ENCODE measurements around the gene NUTM2F.
"Not testable (repeated sequence)": the region's sequence is repeated elsewhere in the genome, so short reads cannot be mapped to it uniquely, and the experiment has no call there.

NUTM2F gene, protein sequence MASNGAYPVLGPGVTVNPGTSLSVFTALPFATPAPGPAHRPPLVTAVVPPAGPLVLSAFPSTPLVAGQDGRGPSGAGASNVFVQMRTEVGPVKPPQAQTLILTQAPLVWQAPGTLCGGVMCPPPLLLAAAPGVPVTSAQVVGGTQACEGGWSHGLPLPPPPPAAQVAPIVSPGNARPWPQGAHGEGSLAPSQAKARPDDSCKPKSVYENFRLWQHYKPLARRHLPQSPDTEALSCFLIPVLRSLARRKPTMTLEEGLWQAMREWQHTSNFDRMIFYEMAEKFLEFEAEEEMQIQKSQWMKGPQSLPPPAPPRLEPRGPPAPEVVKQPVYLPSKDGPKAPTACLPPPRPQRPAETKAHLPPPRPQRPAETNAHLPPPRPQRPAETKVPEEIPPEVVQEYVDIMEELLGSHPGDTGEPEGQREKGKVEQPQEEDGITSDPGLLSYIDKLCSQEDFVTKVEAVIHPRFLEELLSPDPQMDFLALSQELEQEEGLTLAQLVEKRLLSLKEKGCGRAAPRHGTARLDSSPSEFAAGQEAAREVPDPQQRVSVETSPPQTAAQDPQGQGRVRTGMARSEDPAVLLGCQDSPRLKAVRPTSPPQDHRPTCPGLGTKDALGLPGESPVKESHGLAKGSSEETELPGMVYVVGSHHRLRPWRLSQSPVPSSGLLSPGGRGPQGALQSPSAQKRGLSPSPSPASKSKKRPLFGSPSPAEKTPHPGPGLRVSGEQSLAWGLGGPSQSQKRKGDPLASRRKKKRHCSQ

DNA sequence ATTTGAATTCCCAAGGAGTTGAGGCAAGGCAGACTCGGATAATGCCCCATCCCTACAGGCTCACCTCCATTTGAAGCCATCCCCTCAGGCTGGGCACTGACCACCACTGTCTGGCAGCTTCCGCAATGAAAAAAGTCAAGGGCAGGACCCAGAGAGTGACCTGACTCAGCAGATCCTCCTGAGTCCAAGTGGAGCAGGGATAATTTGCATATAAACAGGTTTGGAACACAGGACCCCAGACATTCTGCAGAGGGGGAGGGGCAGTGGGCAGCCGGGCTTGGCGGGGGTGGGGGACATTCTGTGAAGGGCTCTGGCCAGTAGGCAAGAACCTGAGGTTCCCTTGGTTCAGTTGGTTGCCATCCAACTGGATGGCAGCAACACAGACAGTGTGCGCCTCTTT is at the start of gene NUTM2F:
NUTM2F (minus strand) TSS at position 101 of the 400 bp plus-strand sequence; CDS start at position 80, 21 bp downstream.
- not testable (repeated sequence) for DNase-seq

DNA sequence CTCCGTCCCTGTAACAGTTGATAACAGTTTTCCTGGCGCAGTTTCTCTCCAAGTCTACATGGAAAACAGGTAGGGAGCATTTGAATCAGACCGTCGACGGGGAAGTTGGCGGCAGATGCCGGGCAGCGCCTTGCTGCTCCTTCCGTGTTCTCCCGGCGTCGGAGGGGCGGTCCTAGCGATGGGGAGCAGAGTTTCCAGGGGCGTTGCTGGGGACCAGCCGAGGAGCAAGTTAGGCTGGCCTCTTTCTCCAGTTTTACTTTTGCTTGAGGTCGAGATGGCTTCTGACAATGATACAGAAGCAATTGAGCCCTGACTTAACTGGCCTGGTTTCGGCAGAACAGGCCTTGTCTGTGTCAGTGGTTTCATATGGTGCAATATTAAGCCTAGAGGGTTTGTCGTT is 46.8 kb upstream of the NUTM2F start:
- peak; percentile 18 for DNase-seq

DNA sequence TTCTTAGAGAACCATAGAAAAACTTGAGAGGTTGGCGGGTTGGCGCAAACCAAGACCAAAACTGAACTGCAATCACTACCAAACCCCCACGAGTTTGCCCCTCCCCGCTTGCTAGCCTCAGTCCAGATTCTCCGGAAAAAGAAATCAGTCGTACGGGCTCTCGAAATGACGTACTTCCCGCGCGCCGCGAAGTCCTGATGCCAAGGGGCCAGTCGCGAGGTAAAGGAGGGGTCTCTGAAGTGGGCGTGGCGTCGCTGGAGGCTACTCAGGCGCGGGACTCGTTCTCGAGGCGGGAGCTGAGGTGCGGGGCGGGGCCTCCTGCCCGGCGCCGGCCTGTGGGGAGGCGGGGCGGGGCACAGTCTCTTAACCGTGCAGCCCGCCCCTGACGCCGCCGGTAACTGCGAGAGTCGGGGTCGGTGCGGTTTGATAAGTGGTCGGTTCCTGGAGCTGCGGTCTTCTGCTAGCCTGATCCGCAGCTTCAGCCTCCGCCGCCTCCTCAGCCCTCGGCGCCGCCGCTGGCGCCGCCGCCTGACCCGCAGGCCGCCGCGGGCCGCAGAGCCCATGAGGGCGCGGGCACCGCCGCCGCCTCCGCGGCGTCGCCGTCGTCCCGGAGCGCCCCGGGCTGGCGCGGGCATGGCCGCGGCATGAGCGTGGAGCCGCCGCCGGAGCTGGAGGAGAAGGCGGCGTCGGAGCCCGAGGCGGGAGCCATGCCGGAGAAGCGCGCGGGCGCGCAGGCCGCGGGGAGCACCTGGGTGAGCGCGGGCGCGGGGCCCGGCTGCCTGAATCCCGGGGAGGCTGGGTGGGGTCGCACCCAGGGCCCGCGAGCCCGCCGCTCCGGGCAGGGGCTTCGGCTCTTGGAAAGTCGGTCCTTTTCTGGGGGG is 46.0 kb upstream of the NUTM2F start:
- DNase-seq = peak; percentile 95

DNA sequence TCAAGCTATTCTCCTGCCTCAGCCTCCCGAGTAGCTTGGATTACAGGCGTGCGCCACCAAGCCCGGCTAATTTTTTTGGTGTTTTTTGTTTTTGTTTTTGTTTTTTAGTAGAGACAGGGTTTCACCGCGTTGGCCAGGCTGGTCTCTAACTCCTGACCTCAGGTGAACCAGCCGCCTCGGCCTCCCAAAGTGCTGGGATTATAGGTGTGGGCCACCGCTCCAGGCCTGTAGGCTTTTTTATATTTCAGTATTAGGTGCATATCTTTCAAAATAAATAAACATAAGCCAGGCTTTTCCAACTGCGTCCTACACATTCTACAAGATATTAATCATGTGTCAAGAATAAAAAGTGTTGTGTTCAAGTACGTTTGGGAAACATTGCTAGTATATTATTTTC is 45.3 kb upstream of the NUTM2F start:
- not testable (repeated sequence) for DNase-seq

DNA sequence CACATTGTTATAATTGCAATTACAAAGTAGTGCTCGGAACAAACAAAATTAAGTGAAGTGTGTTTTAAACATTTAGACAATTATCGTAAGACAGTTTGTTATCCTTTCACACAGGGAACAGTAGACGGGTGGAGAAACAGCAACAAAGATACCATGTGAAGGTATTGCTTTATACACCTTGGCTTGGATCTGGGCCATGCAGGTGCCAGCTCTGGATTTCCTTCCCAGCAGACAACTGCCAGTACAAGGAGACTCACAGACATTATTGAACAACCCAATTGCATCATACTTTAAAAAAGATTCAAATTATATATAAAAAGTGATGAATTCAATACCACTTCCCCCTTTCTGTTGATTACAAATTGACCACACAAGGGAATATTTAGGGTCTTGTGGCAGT is 41.8 kb upstream of the NUTM2F start:
- not testable (repeated sequence) for DNase-seq

DNA sequence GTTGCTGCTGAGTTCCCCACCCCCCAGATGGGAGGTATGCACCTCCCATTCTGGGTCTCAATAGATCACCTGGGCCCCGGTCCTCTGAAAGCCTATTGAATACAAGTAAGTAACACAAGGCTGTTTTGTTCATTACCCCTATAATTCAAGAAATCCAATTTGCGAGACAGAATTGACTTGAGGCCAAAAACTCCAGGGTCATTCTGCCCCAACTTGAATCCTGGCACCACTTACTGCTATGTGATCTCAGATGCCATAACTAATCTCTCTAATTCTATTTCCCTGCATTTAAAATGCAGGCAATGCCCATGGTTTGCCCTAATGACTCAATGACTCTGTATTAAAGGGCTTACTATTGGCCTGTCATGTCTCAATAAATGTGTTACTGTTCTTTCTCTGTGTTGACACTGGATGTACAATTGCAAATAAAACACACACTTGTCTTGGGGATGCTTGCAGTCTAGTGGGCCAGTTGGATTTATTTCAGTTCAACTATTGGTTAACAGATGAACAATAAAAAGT is 35.7 kb upstream of the NUTM2F start:
- DNase-seq = not testable (repeated sequence)

DNA sequence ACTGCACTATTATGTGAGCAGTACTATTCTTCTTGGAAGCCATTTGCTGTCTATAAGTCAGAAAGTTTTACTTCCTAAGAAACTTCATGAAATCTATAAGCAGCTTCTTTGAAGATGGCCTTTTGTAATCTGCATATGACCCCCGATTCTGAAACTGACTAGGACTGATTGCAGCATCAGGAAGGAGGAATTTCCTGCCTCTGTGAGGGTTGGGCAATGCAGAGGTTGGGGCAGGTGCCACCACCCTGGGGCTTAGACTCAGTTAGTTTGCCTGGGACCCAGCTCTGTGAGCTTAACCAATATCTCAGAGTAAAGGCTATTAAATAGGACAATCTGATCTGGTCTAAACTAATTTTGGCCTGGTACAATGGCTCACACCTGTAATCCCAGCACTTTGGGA is 28.7 kb upstream of the NUTM2F start:
- not testable (repeated sequence) for DNase-seq

DNA sequence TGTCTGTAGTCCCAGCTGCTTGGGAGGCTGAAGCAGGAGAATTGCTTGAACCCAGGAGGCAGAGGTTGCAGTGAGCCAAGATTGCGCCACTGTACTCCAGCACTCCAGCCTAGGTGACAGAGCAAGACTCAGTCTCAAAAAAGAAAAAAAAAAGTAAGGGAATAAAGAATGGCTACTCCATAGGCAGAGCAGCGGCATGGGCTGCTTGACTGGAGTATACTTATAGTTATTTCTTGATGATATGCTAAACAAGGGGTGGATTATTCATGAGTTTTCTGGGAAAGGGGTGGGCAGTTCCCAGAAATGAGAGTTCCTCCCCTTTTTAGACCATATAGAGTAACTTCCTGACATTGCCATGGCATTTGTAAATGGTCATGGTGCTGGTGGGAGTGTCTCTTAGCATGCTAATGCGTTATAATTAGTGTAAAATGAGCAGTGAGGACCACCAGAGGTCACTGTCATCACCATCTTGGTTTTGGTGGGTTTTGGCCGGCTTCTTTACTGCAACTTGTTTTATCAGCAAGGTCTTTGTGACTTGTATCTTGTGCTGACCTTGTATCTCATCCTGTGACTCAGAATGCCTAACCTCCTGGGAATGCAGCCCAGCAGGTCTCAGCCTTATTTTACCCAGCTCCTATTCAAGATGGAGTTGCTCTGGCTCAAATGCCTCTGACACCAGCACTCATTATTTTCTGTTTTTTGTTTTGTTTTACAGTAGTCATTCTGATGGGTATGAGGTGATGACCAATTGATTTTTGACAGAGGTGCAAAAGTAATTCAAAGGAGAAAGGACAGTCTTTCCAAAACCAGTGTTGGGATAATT is 23.7 kb upstream of the NUTM2F start:
- not testable (repeated sequence) for DNase-seq

DNA sequence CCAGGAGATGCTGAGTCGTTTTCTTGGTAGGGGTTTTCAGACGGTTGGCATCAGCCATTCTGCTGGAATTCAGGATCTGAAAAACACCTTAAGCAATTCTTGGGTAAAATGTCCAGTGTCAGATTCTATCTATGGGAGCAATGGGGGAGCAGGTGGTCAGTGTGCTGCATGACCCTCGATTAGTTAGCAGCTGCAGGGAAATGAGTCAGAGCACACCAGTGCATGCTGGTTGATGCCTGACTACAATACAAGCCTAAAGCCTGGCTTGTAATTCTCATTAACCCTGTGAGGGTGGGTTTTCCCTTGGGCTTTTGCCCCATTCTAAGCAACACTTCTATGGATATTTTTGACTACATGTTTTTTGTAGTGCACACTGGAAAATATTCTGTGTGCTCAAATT is 20.3 kb upstream of the NUTM2F start:
- not testable (repeated sequence) for DNase-seq

DNA sequence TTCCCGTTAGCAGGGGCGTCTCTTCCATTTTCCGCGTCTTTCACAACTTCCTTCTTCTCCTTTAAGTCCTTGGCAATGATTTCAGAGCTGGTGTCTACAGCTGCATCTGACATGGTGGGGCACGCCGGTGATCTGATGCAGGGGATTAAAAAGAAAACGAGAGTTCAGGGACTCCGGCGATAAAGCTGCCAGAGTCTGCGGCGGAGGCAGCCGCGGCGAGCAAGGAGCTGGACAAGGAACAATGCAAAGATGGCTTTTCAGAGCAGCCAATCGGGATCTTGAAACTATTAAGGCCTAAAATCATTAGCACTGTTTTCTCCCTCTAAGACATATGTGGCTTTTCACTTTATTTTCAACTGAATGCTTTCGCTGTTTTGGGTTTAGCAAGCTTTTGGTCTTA is 19.0 kb upstream of the NUTM2F start:
- DNase-seq = not testable (repeated sequence)

DNA sequence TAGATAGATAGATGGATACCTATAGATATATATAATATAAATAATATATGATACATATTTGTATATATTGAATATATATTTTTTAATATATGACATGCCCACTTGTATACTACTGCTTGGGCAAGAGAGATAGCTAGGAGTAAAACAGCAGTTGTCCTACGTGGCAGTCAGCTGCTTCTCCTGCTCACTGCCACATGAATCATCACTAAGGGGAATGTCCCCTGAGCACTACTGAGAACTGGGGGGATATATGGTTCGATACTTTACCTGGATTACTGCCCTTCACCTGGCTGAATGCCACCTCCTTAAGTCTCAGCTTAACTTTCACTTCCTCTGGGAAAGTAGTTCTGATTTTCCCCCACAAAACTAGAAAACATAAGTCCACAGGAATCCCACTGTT is 13.3 kb upstream of the NUTM2F start:
- not testable (repeated sequence) for DNase-seq

DNA sequence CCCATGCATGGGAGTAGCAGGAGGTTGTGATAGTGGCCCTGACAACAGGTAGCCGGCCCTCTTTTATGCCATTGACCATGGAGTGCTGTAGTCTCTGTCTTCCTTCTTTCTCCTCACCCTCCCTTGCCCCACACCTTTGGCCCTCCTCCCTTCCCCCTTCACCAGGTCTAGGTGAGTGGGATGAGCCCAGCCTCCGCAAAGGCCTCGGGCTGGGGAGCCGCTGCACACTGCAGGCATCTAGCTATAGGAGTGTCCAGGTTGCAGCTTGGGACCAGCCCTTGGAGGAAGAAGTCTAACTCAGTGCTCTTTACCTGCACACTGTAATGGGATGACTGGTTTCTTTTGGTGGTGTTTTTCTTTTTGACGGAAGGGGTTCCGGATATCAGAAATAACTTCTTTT is 12.3 kb upstream of the NUTM2F start:
- not testable (repeated sequence) for DNase-seq

DNA sequence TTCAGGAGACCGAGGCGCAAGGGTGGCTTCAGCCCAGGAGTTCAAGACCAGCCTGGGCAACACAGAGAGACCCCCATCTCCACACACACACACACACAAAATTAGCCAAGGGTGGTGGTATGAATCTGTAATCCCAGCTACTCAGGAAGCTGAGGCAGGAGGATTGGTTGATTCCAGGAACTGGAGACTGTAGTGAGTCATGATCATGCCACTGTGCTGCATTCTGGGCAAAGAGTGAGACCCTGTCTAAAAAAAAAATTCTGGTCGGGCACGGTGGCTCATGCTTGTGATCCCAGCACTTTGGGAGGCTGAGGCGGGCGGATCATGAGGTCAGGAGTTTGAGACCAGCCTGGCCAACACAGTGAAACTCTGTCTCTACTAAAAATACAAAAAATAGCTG is 11.2 kb upstream of the NUTM2F start:
- not testable (repeated sequence) for DNase-seq

DNA sequence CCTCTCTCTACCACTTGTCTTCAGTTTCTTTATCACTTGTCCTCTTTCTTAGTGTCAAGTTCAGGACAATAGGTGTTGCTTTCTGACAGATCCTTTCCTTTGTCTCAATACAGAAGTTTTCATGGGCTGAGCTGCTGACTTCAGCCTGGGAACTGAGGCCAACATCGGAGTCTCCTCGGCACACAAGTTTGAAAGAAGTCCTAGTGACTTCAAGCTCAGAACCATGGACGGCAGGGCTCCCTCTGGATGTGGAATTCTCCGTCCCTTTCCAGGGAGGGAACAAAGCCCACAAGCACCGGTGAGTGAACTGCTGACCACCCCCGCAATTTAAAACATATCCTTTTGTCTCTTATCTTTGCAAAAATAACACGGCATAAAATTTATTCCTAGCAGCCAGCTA is 10.3 kb upstream of the NUTM2F start:
- not testable (repeated sequence) for DNase-seq

DNA sequence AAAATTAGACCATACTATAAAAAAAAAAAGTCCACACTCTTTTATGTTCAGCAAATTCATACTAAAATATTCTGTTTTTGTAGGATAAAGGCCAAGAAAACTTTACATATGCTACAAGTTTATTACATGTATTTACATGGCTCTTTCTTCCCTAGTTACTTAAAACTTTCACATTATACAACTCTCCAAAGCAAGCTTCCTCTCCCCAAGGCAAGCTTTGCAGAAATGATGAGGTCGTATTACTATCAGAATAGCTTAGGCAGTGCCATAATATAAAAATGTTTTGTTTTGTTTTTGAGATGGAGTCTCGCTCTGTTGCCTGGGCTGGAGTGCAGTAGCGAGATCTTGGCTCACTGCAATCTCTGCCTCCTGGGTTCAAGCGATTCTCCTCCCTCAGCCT is 8.0 kb upstream of the NUTM2F start:
- not testable (repeated sequence) for DNase-seq

DNA sequence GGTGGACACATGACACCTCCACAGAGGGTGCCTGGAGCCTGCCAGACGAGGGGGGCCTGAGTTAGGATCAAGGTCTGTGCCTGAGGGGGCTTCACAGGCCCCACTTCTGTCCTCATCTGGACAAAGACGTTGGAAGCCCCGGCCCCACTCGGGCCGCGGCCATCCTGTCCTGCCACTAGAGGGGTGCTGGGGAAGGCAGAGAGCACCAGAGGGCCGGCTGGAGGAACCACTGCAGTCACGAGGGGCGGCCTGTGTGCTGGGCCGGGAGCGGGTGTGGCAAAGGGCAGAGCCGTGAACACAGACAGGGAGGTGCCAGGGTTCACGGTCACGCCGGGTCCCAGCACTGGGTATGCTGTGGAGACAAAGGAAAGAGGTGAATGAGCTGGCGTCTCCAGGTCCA is 2.9 kb downstream of the NUTM2F start:
- DNase-seq = peak; percentile 14

DNA sequence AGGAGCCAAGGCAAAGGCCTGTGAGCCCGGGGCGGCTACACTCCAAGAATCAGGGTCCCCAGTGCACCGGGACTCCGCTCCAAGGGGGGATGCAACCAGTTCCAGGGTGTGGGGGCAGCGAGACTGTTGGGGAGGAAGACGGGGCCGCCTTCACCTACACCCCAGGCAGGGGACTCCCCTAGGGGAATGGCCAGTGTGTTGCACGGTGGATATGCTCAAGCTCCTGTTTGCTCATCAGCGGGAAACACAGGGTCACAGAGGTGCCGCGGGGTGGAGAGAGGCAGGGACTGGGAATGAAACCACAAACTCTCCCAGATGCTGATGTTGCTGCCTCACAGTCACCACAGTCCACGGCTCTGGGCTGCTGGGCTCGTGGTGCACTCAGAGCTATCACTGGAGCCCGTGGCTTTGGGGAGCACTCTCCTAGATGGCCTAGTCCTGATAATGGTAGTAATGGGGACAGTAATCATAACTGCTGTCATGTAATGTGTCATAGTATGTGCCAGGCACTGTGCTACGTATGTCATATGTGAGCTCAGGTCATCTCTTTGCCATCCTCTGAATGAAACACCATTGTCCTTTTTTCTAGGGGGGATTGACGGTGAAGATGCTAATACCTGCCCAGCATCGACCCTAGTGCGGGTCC is 5.2 kb downstream of the NUTM2F start:
- not testable (repeated sequence) for DNase-seq

DNA sequence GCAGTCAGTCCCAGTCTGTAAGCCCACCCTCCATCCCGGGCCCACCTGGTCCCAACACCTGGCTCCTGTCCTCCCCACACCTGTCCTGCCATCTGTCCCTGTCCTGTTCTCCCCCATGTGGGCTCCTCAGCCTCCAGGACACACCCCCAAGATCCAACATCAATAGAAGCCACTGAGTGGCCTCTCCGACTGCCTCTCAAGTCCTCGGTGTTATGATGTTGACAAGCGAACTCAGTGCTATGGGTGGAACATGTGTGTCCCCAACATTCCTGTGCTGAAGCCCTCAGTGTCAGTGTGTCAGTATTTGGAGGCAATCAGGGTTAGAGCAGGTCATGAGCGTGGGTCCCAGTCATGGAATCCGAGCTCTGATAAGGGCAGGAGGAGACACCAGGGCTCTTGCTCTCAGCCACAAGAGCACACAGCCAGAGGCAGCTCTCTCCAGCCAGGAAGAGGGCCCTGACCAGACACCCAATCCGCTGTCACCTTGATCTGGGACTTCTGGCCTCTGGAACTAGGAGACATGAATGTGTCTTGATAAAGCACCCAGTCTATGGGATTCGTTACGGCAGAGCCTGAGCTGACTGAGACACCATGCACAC is 6.0 kb downstream of the NUTM2F start:
- not testable (repeated sequence) for DNase-seq

DNA sequence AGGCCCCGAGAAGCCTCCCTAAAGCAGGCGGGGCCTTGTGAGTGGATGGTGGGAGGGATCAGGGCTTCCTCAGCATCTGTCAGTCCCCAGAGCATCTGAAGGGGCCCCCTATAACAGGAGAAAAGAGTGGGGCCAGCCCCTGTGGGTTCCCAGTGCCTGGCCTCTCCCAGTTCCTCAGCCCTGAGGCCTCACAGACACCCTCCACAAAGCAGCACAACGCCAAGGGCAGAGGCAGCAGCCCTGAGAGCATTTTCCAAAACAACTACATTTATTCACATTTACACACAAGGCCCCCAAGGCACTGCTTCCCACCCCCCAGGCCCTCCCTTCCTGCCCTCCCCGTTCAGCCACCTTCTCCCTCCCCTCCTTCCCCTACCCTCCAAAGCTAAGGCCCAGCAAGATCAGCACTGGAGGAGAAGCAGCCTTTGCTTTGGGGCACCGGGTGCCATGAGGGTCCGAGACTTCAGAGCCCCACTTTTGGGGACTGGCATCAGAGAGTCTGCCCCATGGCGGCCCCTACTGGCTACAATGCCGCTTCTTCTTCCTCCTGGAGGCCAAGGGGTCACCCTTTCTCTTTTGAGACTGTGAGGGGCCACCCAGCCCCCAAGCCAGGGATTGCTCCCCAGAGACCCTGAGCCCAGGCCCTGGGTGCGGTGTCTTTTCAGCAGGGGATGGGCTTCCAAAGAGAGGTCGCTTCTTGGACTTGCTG is 10.3 kb downstream of the NUTM2F start:
- DNase-seq = not testable (repeated sequence)

DNA sequence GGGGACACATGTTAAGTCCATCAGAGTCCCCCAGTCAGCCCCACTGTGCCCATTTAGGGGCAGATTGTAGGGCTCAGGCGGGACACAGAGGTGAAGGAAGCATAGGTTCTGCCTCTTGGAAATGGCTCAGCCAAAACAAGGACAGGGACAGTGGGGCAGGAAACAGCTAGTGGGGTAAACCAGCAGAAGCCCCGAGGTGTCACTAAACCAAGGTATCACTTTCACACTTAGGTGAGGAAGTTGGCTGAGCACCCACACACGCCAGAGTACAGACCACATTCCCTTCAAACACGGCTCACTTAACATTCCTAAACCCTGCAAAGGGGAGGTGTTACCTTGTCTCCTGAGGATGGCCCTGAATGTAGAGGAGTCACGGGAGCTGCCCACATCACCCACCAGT is 12.2 kb downstream of the NUTM2F start:
- DNase-seq = not testable (repeated sequence)

Data from hematopoietic multipotent progenitor cell treated with erythropoietin and hydrocortisone succinate and interleukin-3 and kit ligand, for 4 days (in vitro differentiated cells).